Esophagus muscularis mucosa (tissue), 4 donors: ENCODE results near the gene ARHGAP31. TPM values are rescaled to one million over a fixed set of nuclear protein-coding genes. Genes with fewer than 3 reads are reported as not detected.
"Not testable (repeated sequence)": the region's sequence is repeated elsewhere in the genome, so short reads cannot be mapped to it uniquely, and the experiment has no call there.

Experiments used
- DNase-seq: peaks from one replicate; pipeline ENCODE4 v3.0.0-alpha.2; 2017; ENCODE audit errors: extremely low spot score
- H3K27ac ChIP-seq, 4 donors: fragments of 200-600 bp; sonication (generic); replicated peaks in 1 of 4; 1 replicate in 3 of 4; 2 replicates in 1 of 4; pipeline ENCODE4 v1.5.1; 2016 to 2019; ENCODE audit warnings: mild to moderate bottlenecking in 1 of 4
- H3K27me3 ChIP-seq, 4 donors: fragments of 200-600 bp; sonication (generic); one replicate each; pipeline versions ENCODE4 v1.5.1 to v1.6.0; 2016 to 2019
- H3K36me3 ChIP-seq, 4 donors: fragments of 200-600 bp; sonication (generic); one replicate each; pipeline ENCODE4 v1.5.1; 2016 to 2019
- H3K4me1 ChIP-seq, 4 donors: fragments of 200-600 bp; sonication (generic); one replicate each; pipeline ENCODE4 v1.5.1; 2016 to 2019
- H3K4me3 ChIP-seq, 4 donors: fragments of 200-600 bp; sonication (generic); 1 replicate in 2 of 4; 2 replicates in 2 of 4; pipeline ENCODE4 v1.5.1; 2016 to 2019; ENCODE audit warnings: mild to moderate bottlenecking in 4 of 4, moderate library complexity in 1 of 4
- H3K9me3 ChIP-seq, 4 donors: fragments of 200-600 bp; sonication (generic); 1 replicate in 3 of 4; 2 replicates in 1 of 4; pipeline ENCODE4 v1.5.1; 2016 to 2019
- EP300 ChIP-seq: sonication (generic); formaldehyde crosslinking; IDR thresholded peaks from one replicate; pipeline ENCODE4 v1.6.1; 2017; ENCODE audit warnings: antibody characterized with exemption
- POLR2A ChIP-seq: fragments of 450-650 bp; IDR thresholded peaks from one replicate; pipeline ENCODE4 v1.6.1; 2017; ENCODE audit warnings: antibody characterized with exemption, moderate library complexity, mild to moderate bottlenecking, low read depth
- POLR2AphosphoS5 ChIP-seq, 2 donors: sonication (generic); formaldehyde crosslinking; IDR thresholded peaks; one replicate each; pipeline ENCODE4 v1.6.1; 2017; ENCODE audit warnings: antibody characterized with exemption in 2 of 2
- WGBS: methylation state at CpG from one replicate; pipeline ENCODE4 v1.1.5; 2018; 5-methylcytosine and 5-hydroxymethylcytosine counted together
- intact Hi-C: fragments of 100-400 bp; cut with DNase I; formaldehyde crosslinking; loops from one replicate; pipeline ENCODE4 v1.15.1; 2023
- total RNA-seq, 4 donors: library from RNA; depleted of rRNA; stranded (reverse); fragments of >200 nt; gene quantifications; one replicate each; pipeline versions ENCODE4 v1.1.0 to v1.2.1, GENCODE V29; 2016
- TF ChIP-seq, protein P1 (sequence below), 3 experiments: fragments of 200-600 bp in 2 of 3; fragments of 450-650 bp in 1 of 3; sonication (generic) in 2 of 3; IDR thresholded peaks; one replicate each; pipeline ENCODE4 v1.5.1; 2017 to 2019; ENCODE audit warnings: antibody characterized with exemption in 3 of 3, mild to moderate bottlenecking in 2 of 3, moderate library complexity in 1 of 3

ARHGAP31 gene
- total RNA-seq, 4 donors from 2014 or later, result 14.5 to 25.9 (median 23.1) TPM

DNA sequence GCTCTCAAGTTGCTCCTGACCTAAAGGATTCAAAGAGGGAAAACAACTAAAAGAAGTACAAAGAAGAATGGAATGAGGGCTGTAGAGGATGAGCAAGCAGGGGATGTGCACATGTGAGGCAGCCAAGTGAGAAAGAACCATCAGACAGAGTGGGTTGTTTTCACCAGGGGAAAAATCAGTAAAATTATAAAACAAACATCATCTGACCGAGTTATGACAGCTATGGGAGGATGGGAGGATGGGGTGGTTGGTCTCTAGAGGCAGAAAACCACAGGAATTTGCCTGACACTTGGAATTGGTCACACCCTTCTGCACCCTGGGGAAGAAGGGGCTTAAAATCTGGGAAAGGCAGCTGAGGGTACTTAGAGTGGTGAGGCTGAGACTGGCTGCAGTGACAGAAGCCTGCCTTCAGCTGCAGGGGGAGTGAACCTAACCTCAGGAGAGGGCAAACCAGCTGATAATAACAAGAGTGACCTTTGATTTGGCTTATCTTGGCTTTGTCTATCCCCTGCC is 10.1 kb downstream of the ARHGAP31 start:
- Histone ChIP-seq H3K27ac (no peak overlapping the region), H3K9me3 (no peaks in the 10 kb centered on the region), H3K4me1 (peaks cover 38 to 64% (median 47%) of the 10 kb centered on the region in 4 donors), H3K4me3 (no peak overlapping the region), H3K27me3 (no peaks in the 10 kb centered on the region), H3K36me3 (peaks cover 0 to 30% (median 12%) of the 10 kb centered on the region in 4 donors)
- DNase-seq, result peak; percentile 19
- 75% methylated on average over 1 of the region's 1 CpG for WGBS
- intact Hi-C loops, result no loop called here
- TF ChIP-seq POLR2AphosphoS5 (IDR thresholded peaks at IDR 0.05), result no peak
- no peak for TF ChIP-seq POLR2A
- TF ChIP-seq, protein P1, sequence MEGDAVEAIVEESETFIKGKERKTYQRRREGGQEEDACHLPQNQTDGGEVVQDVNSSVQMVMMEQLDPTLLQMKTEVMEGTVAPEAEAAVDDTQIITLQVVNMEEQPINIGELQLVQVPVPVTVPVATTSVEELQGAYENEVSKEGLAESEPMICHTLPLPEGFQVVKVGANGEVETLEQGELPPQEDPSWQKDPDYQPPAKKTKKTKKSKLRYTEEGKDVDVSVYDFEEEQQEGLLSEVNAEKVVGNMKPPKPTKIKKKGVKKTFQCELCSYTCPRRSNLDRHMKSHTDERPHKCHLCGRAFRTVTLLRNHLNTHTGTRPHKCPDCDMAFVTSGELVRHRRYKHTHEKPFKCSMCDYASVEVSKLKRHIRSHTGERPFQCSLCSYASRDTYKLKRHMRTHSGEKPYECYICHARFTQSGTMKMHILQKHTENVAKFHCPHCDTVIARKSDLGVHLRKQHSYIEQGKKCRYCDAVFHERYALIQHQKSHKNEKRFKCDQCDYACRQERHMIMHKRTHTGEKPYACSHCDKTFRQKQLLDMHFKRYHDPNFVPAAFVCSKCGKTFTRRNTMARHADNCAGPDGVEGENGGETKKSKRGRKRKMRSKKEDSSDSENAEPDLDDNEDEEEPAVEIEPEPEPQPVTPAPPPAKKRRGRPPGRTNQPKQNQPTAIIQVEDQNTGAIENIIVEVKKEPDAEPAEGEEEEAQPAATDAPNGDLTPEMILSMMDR (IDR thresholded peaks at IDR 0.05), result no peak
- TF ChIP-seq EP300, result no peak

DNA sequence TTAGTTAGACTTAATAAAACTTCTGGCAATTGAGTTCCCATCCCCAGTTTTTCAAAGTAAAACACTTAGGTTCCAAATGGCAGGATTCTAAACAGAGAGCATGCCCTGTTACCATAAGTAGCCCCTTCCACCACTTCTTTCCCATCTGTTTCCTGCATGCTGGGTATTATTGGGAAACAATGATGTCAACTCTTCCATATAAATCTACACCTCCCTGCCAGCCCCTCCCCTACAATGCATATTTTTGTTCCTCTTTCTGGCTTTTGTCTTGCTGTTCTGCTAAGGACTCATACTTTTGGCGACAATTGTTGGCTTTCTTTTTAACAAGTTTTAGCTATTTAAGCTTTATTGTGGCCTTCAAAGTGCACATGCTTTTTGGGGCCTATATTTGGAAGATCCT is 11.1 kb downstream of the ARHGAP31 start:
- DNase-seq, result peak; percentile 82
- H3K27ac ChIP-seq, result peak overlapping the region in 2 of 4 donors; percentile 5 to 34
- TF ChIP-seq POLR2AphosphoS5 (IDR thresholded peaks at IDR 0.05) (no peak), POLR2A (no peak), EP300 (no peak)
- TF ChIP-seq, protein P1 (IDR thresholded peaks at IDR 0.05), result no peak
- intact Hi-C loops, result no loop called here
- 58% methylated on average over 1 of the region's 1 CpG for WGBS
- H3K36me3 ChIP-seq, result peaks cover 0 to 21% (median 13%) of the 10 kb centered on the region in 4 donors
- H3K4me3 ChIP-seq, result no peak overlapping the region
- peaks cover 40 to 64% (median 52%) of the 10 kb centered on the region in 4 donors for H3K4me1 ChIP-seq
- H3K27me3 ChIP-seq, result no peaks in the 10 kb centered on the region
- no peaks in the 10 kb centered on the region for H3K9me3 ChIP-seq

DNA sequence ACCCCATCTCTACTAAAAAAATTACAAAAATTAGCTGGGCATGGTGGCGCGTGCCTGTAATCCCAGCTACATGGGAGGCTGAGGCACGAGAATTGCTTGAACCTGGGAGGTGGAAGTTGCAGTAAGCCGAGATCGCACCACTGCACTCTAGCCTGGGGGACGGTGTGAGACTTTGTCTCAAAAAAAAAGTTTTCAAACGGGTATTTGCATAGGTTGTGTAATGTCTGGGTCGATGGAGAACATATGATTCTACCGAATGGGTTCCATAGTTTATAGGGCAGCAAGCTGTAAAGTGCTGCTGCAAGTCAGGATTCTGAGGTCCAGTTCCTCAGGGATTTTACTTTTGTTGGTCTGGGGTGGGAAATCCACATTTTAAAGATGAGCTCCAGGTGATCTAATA is 12.2 kb downstream of the ARHGAP31 start:
- H3K27me3 ChIP-seq, H3K9me3 ChIP-seq, intact Hi-C loops, H3K4me3 ChIP-seq, H3K27ac ChIP-seq: not testable (repeated sequence)
- WGBS, result 89% methylated on average over 9 of the region's 9 CpGs
- Histone ChIP-seq H3K36me3 (peaks cover 0 to 24% (median 14%) of the 10 kb centered on the region in 4 donors), H3K4me1 (peaks cover 35 to 62% (median 50%) of the 10 kb centered on the region in 4 donors)
- DNase-seq, result peak; percentile 39

DNA sequence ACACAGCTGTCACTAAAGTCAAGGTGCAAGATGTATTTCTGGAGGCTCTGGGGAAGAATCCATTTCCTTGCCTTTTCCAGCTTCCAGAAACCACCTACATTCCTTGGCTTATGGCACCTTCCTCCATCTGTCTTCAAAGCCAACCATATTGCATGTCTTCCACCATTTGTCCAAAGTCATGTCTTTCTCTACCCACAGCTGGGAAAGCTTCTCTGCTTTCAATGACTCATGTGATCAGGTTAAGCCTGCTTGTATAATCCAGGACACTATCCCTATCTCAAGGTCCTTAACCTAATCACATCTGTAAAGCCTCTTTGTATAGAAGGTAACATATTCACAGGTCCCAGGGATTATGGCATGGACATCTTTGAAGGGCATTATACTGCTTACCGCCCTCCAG is 14.2 kb downstream of the ARHGAP31 start:
- 100% methylated on average over 1 of the region's 1 CpG for WGBS
- Histone ChIP-seq H3K9me3 (no peaks in the 10 kb centered on the region), H3K27ac (no peak overlapping the region), H3K4me3 (no peak overlapping the region), H3K27me3 (no peaks in the 10 kb centered on the region), H3K36me3 (peaks cover 0 to 29% (median 15%) of the 10 kb centered on the region in 4 donors), H3K4me1 (peaks cover 21 to 47% (median 32%) of the 10 kb centered on the region in 4 donors)
- peak; percentile 29 for DNase-seq
- intact Hi-C loops, result no loop called here
- TF ChIP-seq, protein P1 (IDR thresholded peaks at IDR 0.05), result no peak
- no peak for TF ChIP-seq POLR2AphosphoS5 (IDR thresholded peaks at IDR 0.05)
- no peak for TF ChIP-seq EP300
- no peak for TF ChIP-seq POLR2A

DNA sequence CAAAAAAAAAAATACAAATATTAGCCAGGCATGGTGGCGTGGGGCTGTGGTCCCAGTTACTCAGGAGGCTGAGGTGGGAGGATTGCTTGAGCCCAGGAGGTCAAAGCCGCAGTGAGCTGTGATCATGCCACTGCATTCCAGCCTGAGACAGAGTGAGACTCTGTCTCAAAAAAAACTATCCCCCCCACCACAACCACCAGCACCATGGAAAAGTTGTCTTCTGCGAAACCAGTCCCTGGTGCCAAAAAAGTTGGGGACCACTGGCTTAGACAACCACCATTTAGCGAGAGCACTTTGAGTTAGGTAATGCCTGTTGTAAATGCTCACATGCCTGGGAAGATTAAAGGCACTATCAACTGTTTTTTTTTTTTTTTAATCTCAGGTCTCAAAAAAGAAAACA is 15.4 kb downstream of the ARHGAP31 start:
- H3K9me3 ChIP-seq, result no peaks in the 10 kb centered on the region
- no peak overlapping the region for H3K4me3 ChIP-seq
- peak; percentile 34 for DNase-seq
- H3K36me3 ChIP-seq, result peaks cover 0 to 34% (median 21%) of the 10 kb centered on the region in 4 donors
- WGBS, result 95% methylated on average over 4 of the region's 4 CpGs
- intact Hi-C loops, result no loop called here
- peaks cover 10 to 44% (median 27%) of the 10 kb centered on the region in 4 donors for H3K4me1 ChIP-seq
- H3K27ac ChIP-seq, result no peak overlapping the region
- no peaks in the 10 kb centered on the region for H3K27me3 ChIP-seq
- TF ChIP-seq POLR2A (no peak), EP300 (no peak), POLR2AphosphoS5 (IDR thresholded peaks at IDR 0.05) (no peak)
- TF ChIP-seq, protein P1 (IDR thresholded peaks at IDR 0.05), result no peak
